Lower leg skin (tissue), 4 donors: ENCODE data around the gene COL4A3. TPM values are rescaled to one million over a fixed set of nuclear protein-coding genes. Genes with fewer than 3 reads are reported as not detected.

Source experiments
- DNase-seq, 2 donors: peaks; one replicate each; pipeline ENCODE4 v3.0.0-alpha.2; 2019; ENCODE audit warnings: low spot score in 2 of 2
- H3K4me3 ChIP-seq: fragments of 200-600 bp; sonication (generic); 2 replicates; pipeline ENCODE4 v1.5.1; 2017; ENCODE audit warnings: mild to moderate bottlenecking, low read depth; ENCODE audit not compliant: poor library complexity, severe bottlenecking
- POLR2A ChIP-seq, 2 donors: fragments of 450-650 bp; IDR thresholded peaks; one replicate each; pipeline ENCODE4 v1.6.1; 2016 to 2017; ENCODE audit warnings: antibody characterized with exemption in 2 of 2, mild to moderate bottlenecking in 1 of 2, moderate library complexity in 1 of 2
- WGBS, 2 donors: methylation state at CpG; one replicate each; pipeline ENCODE4 v1.1.5; 2018; 5-methylcytosine and 5-hydroxymethylcytosine counted together
- intact Hi-C: fragments of 100-400 bp; cut with DNase I; formaldehyde crosslinking; loops from one replicate; pipeline ENCODE4 v1.15.0; 2023; ENCODE audit warnings: low total_unique reads
- total RNA-seq, 4 donors: library from RNA; depleted of rRNA; stranded (reverse); fragments of >200 nt; gene quantifications; one replicate each; pipeline ENCODE4 v1.1.0, GENCODE V29; 2016
- TF ChIP-seq, protein P1 (sequence below), 3 donors: fragments of 450-650 bp; IDR thresholded peaks; one replicate each; pipeline ENCODE4 v1.5.1; 2016; ENCODE audit warnings: antibody characterized with exemption in 3 of 3, mild to moderate bottlenecking in 3 of 3, moderate library complexity in 2 of 3

The COL4A3 gene
- total RNA-seq, 4 donors from 2014 or later, result 0.08 to 0.56 (median 0.24) TPM

DNA sequence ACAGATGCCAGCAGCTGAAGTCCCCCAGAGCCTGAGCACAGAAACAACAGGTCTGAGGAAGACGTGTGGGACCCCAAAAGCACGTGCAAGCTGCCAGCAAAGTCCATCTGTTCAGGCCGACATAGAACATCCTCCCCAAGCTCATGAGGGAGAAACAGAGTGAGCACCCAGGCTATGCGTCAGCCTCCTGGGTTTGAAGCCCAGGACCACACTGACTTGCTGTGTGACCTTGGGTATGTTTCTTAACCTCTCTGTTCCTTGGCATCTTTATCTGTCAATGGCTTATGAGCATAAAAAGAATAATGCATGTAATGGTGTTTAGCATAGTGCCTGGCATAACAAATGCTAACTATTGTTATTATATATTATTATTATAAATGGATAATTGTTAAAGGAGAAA lies 40.7 kb upstream of the COL4A3 start:
- WGBS, 2 donors, result 79 to 88% methylated on average over 4 of the region's 4 CpGs
- TF ChIP-seq POLR2A (IDR thresholded peaks at IDR 0.05), result no peak
- TF ChIP-seq, protein P1, sequence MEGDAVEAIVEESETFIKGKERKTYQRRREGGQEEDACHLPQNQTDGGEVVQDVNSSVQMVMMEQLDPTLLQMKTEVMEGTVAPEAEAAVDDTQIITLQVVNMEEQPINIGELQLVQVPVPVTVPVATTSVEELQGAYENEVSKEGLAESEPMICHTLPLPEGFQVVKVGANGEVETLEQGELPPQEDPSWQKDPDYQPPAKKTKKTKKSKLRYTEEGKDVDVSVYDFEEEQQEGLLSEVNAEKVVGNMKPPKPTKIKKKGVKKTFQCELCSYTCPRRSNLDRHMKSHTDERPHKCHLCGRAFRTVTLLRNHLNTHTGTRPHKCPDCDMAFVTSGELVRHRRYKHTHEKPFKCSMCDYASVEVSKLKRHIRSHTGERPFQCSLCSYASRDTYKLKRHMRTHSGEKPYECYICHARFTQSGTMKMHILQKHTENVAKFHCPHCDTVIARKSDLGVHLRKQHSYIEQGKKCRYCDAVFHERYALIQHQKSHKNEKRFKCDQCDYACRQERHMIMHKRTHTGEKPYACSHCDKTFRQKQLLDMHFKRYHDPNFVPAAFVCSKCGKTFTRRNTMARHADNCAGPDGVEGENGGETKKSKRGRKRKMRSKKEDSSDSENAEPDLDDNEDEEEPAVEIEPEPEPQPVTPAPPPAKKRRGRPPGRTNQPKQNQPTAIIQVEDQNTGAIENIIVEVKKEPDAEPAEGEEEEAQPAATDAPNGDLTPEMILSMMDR (IDR thresholded peaks at IDR 0.05), result no peak
- no peak overlapping the region for H3K4me3 ChIP-seq
- intact Hi-C loops, result no loop called here
- no peak for DNase-seq

DNA sequence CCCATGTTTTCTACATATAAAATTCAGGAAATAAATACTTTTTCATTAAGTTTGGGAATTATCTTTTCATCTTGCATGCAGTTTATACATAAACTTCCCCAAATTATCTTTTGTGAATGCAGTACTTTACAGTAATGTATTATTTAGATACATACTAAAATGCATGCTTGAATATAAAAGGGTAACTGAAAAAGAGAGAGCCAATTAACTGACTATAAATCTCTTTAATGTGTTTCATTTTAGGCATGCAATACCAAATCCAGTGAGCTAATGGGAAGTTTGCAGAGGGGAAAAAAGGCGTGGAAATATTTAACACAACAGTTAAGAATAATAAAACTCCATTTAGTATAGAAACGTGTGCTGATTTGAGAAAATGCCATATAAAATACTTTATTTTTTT lies 39.6 kb upstream of the COL4A3 start:
- intact Hi-C loops, result no loop called here
- no peak for DNase-seq
- WGBS, 2 donors, result 34 to 38% methylated on average over 2 of the region's 2 CpGs
- TF ChIP-seq, protein P1 (IDR thresholded peaks at IDR 0.05), result no peak
- no peak for TF ChIP-seq POLR2A (IDR thresholded peaks at IDR 0.05)
- H3K4me3 ChIP-seq, result no peak overlapping the region

DNA sequence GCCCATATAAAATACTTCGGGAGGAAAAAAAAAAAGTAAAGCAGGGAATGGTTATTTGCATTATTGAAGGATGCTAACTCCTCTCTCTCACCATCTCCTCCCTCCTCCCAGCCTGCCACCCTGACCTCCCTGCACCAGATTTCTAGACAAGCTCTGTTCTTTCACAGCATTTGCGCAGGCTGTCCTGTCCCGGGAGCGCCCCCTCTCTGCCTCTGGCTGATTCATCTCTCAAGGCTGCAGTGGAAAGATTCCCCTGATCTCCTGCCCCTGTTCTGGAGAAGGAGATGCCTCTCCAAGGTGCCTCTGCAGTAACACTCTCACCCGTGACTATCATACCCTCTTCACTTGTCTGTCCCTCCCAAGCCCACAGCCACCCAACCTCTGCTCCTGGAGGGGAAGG lies 38.9 kb upstream of the COL4A3 start:
- TF ChIP-seq, protein P1 (IDR thresholded peaks at IDR 0.05), result no peak
- TF ChIP-seq POLR2A (IDR thresholded peaks at IDR 0.05), result no peak
- intact Hi-C loops, result no loop called here
- no peak overlapping the region for H3K4me3 ChIP-seq
- DNase-seq, result no peak
- 75 to 83% methylated on average over 5 of the region's 5 CpGs for WGBS, 2 donors

DNA sequence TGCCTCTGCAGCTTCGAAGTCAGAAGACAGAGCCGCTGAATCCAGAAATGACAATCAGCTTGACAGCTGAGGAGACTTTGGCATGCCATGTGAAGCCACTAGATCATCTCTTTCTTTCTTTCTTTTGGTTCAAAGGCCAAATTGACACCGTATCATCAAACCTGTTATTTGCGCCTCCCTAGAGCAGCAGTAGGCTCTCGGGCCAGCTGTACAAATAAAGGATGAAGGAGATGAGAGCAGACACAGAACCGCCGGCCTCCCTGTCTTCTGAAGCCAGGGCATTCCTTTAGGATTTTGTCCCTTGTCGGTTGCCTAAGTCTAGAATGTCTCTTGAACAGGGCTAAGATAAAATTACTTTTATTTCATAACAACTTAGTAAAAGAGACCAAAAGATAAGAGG lies 37.2 kb upstream of the COL4A3 start:
- H3K4me3 ChIP-seq, result no peak overlapping the region
- TF ChIP-seq, protein P1 (IDR thresholded peaks at IDR 0.05), result no peak
- no peak for TF ChIP-seq POLR2A (IDR thresholded peaks at IDR 0.05)
- no peak for DNase-seq
- 57 to 62% methylated on average over 8 of the region's 8 CpGs for WGBS, 2 donors
- intact Hi-C loops, result no loop called here

DNA sequence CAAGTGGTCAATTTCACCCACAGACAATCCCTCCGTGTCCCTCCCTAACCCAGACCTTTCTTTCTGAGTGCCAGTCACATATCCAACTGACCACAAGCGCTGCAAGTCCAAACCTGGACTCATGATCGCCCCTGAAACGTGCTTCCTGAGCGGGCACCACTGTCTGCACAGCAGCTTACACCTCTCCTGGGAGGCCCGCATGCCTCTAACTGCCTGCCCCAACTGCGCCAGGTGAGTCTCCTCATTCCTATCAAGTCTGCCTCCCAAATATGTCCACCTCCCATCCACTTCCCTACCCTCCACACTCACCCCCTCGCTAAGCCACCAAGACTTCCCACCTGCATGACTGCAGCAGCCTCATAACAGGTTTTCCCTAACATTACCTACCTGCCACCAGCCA lies 33.8 kb upstream of the COL4A3 start:
- no peak for DNase-seq
- TF ChIP-seq, protein P1 (IDR thresholded peaks at IDR 0.05), result no peak
- TF ChIP-seq POLR2A (IDR thresholded peaks at IDR 0.05), result no peak
- no peak overlapping the region for H3K4me3 ChIP-seq
- intact Hi-C loops, result no loop called here
- 89 to 93% methylated on average over 8 of the region's 8 CpGs for WGBS, 2 donors

DNA sequence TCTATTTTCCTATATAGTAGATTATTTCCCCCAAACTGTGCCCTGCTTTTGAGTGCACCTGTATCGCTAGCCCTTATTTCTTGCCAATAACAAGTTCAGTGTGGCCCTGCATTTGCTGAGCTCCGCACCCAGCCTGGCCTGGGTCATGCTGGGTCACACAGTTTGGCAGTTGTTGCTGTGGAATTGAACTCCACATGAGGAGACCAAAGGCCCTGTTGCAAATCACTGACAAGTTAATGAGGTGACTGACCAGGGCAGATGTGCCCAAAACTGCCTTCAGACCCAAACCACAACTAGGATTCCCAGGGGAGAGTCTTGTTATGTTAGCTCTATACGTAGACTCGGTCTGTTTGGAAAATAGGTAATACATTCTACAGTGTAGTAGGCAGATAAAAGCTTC lies 31.4 kb upstream of the COL4A3 start:
- 43 to 83% methylated on average over 4 of the region's 4 CpGs for WGBS, 2 donors
- no peak for TF ChIP-seq POLR2A (IDR thresholded peaks at IDR 0.05)
- TF ChIP-seq, protein P1 (IDR thresholded peaks at IDR 0.05), result no peak
- DNase-seq, result no peak
- H3K4me3 ChIP-seq, result no peak overlapping the region
- intact Hi-C loops, result no loop called here
